NCI-H2171 (cell line): Measurements from ENCODE around the gene AKR1A1.
"Not testable (repeated sequence)": the region's sequence is repeated elsewhere in the genome, so short reads cannot be mapped to it uniquely, and the experiment has no call there.

ENCODE experiments used
- DNase-seq: peaks from one replicate; lab custom pipeline; 2025; lab: John Stamatoyannopoulos, UW

The AKR1A1 gene

GRCh38 chr1:45569962-45570581, 19.4 kb downstream of the AKR1A1 start:
- peak; percentile 40 for DNase-seq

GRCh38 chr1:45570631-45571030, 20.0 kb downstream of the AKR1A1 start:
- DNase-seq: no peak

GRCh38 chr1:45573231-45573804, 22.7 kb downstream of the AKR1A1 start:
- no peak for DNase-seq

- DNase-seq: no peak
These were observed 23.5 kb downstream of the AKR1A1 start for GRCh38 chr1:45574105-45574626.

GRCh38 chr1:45583264-45583665, 32.6 kb downstream of the AKR1A1 start:
- peak; percentile 89 for DNase-seq

GRCh38 chr1:45583666-45584350, 33.2 kb downstream of the AKR1A1 start, which contains the start of gene NASP:
Gene NASP, plus strand, starts transcription at chr1:45584041. Its CDS starts 106 bp downstream, at chr1:45584147.
- DNase-seq: peak; percentile 82

GRCh38 chr1:45584351-45585109, 33.9 kb downstream of the AKR1A1 start:
- DNase-seq: peak; percentile 96

- DNase-seq: no peak
These were observed 34.4 kb downstream of the AKR1A1 start for GRCh38 chr1:45585110-45585426.

- no peak for DNase-seq
These were observed 35.0 kb downstream of the AKR1A1 start for GRCh38 chr1:45585496-45586075.

GRCh38 chr1:45586769-45587168, 36.1 kb downstream of the AKR1A1 start:
- DNase-seq: no peak

GRCh38 chr1:45589861-45590260, 39.2 kb downstream of the AKR1A1 start:
- no peak for DNase-seq

- no peak for DNase-seq
These were observed 43.8 kb downstream of the AKR1A1 start for GRCh38 chr1:45594412-45594811.

GRCh38 chr1:45596765-45597164, 46.1 kb downstream of the AKR1A1 start:
- DNase-seq: not testable (repeated sequence)

GRCh38 chr1:45604239-45604638, 53.6 kb downstream of the AKR1A1 start:
- DNase-seq: no peak

GRCh38 chr1:45607404-45608074, 56.9 kb downstream of the AKR1A1 start:
- no peak for DNase-seq

- no peak for DNase-seq
These were observed 57.8 kb downstream of the AKR1A1 start for GRCh38 chr1:45608175-45609156.

GRCh38 chr1:45610589-45611226, 60.1 kb downstream of the AKR1A1 start:
- no peak for DNase-seq

- DNase-seq: no peak
These were observed 62.4 kb downstream of the AKR1A1 start for GRCh38 chr1:45612941-45613579.

GRCh38 chr1:45615885-45616284, 65.3 kb downstream of the AKR1A1 start:
- no peak for DNase-seq
